Neural cell (in vitro differentiated cells): ENCODE measurements around the gene CRACDL.

Experiments
- TAF1 ChIP-seq: IDR thresholded peaks from 2 replicates; pipeline ENCODE4 v1.6.1; 2012; ENCODE audit warnings: low read depth
- TF ChIP-seq, protein P1 (sequence below): fragments of 450-650 bp; IDR thresholded peaks from 2 replicates; pipeline ENCODE4 v1.5.1; 2014; ENCODE audit warnings: antibody characterized with exemption, mild to moderate bottlenecking, moderate library complexity; ENCODE audit not compliant: poor library complexity, severe bottlenecking

DNA sequence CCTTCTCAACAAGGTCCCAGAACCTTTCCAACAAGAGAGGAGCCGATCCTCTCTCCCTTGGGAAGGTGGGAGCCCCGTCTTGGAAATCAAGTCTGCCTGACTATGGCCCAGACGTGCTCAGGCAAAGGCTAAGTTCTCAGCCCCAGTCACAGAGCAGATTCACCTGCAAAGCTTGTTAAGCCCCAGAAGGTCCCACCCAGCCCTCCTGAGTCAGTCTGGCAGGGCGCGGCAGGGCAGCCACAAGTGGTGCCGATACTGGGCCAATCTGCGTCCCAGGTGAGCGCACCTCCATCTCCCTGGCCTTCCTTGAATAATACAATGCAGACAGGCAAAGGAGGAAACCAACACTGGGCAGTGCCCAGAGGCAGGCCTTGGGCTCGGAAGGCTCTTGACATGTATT, 15.0 kb downstream of the CRACDL start:
- TF ChIP-seq, protein P1, sequence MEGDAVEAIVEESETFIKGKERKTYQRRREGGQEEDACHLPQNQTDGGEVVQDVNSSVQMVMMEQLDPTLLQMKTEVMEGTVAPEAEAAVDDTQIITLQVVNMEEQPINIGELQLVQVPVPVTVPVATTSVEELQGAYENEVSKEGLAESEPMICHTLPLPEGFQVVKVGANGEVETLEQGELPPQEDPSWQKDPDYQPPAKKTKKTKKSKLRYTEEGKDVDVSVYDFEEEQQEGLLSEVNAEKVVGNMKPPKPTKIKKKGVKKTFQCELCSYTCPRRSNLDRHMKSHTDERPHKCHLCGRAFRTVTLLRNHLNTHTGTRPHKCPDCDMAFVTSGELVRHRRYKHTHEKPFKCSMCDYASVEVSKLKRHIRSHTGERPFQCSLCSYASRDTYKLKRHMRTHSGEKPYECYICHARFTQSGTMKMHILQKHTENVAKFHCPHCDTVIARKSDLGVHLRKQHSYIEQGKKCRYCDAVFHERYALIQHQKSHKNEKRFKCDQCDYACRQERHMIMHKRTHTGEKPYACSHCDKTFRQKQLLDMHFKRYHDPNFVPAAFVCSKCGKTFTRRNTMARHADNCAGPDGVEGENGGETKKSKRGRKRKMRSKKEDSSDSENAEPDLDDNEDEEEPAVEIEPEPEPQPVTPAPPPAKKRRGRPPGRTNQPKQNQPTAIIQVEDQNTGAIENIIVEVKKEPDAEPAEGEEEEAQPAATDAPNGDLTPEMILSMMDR: no peak
- TF ChIP-seq TAF1: no peak
